ENCODE data around the gene HAGH. TPM values are rescaled to one million over a fixed set of nuclear protein-coding genes. Genes with fewer than 3 reads are reported as not detected.

HAGH gene
- total and polyA plus RNA-seq, 10 of the 15 experiments (the other 5 are each of a cell fraction or from before 2014, with no cell fraction given): 2.0 to 50.1 (median 22.4) TPM

DNA sequence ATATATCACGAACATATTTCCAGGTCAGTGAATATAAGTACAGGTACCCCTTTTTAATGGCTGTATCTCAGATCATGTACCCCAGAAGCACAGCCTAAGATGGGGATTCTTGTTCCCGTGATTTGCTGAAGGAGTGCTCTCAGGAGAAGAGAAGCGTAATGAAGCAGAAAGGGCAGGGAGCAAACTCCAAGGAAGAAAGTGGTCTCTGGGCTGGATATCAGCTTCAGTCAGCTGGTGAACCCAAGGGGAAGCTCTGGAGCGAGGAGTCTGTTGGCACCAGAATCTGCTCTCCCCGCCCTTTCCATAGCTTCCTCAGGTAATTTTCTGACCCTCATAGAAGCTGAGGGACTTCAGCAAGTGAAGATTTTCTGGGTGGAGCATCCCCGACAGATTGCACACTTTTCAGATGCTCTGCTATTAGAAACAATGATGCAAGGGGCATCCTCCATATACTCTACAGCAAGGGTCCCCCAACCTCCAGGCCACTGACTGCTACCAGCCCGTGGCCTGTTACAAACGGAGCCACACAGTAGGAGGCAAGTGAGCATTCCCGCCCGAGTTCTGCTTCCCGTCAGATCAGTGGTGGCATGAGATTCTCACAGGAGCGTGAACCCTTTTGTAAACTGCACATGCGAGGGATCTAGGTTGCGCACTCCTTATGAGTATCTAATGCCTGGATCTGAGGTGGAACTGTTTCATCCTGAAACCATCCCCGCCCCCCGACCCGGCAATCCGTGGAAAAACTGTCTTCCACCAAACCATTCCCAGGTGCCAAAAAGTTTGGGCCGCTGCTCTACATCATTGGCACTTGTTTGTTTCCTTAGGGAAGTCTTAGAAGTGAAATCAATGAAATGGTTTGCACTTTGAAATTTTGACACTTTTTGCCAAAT lies 4.8 kb upstream of the HAGH start:
- no TSS peak for BruUV-seq (replicated peaks)
- in situ Hi-C loops (cut with MboI) (no loop called here), intact Hi-C loops (cut with micrococcal nuclease; ENCODE audit: unreplicated experiment) (no loop called here)
- Histone ChIP-seq H3K9ac (ENCODE audit: control insufficient read depth, insufficient read depth, low read length) (no peak overlapping the region), H2AFZ (ENCODE audit: control insufficient read depth, low read depth, low read length) (no peak overlapping the region), H3K4me1 (ENCODE audit: control insufficient read depth, insufficient read depth, low read length) (peaks cover 4% of the 10 kb centered on the region; the same call in 1 of the 2 replicates), H3K79me2 (ENCODE audit: control insufficient read depth, insufficient read depth, low read length) (peaks cover 17% of the 10 kb centered on the region), H4K20me1 (ENCODE audit: control insufficient read depth, insufficient read depth) (no peaks in the 10 kb centered on the region), H3K27me3 (replicated peaks in 1 of 2; ENCODE audit: control insufficient read depth in 2 of 2, insufficient read depth in 2 of 2, low read length in 1 of 2) (no peaks in the 10 kb centered on the region), H3K36me3 (ENCODE audit: control insufficient read depth in 2 of 2, insufficient read depth in 2 of 2, low read length in 1 of 2) (no peaks in the 10 kb centered on the region), H3K27ac (ENCODE audit: control insufficient read depth, insufficient read depth) (no peak overlapping the region), H3K9me3 (replicated peaks; ENCODE audit: control insufficient read depth, insufficient read depth, low read length) (no peaks in the 10 kb centered on the region), H3K4me2 (ENCODE audit: control insufficient read depth, insufficient read depth) (no peak overlapping the region), H3K4me3 (no peak overlapping the region)
- SMC1A ChIA-PET (ENCODE audit: uncharacterized antibody, unreplicated experiment): no interaction called here
- CTCF ChIA-PET: no interaction called here
- ATAC-seq (no peak), DNase-seq (ENCODE audit: low read depth, low spot score) (no peak), FAIRE-seq (no peak)
- RAD21 ChIA-PET (ENCODE audit: unreplicated experiment): no interaction called here
- POLR2A ChIA-PET: no interaction called here
- WGBS (ENCODE audit: insufficient coverage, insufficient replicate concordance, low lambda C conversion rate, missing lambda C conversion rate): 81% methylated on average over 19 of the region's 19 CpGs
- TF ChIP-seq, protein P1, sequence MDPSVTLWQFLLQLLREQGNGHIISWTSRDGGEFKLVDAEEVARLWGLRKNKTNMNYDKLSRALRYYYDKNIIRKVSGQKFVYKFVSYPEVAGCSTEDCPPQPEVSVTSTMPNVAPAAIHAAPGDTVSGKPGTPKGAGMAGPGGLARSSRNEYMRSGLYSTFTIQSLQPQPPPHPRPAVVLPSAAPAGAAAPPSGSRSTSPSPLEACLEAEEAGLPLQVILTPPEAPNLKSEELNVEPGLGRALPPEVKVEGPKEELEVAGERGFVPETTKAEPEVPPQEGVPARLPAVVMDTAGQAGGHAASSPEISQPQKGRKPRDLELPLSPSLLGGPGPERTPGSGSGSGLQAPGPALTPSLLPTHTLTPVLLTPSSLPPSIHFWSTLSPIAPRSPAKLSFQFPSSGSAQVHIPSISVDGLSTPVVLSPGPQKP (IDR thresholded peaks at IDR 0.05; ENCODE audit: low read depth, low read length): no peak
- TF ChIP-seq GATAD2B (conservative IDR thresholded peaks at IDR 0.05; ENCODE audit: low read depth) (no peak), IRF4 (IDR thresholded peaks at IDR 0.05; ENCODE audit: low read depth, low read length) (no peak), SUPT20H (IDR thresholded peaks at IDR 0.05; ENCODE audit: borderline replicate concordance, control insufficient read depth, low read depth, low read length) (no peak), MEF2A (IDR thresholded peaks at IDR 0.05; ENCODE audit: insufficient read depth, low read depth, low read length) (no peak), ZNF217 (IDR thresholded peaks at IDR 0.05) (no peak), JUND (IDR thresholded peaks at IDR 0.05; ENCODE audit: low read depth, low read length) (no peak), SMC3 (IDR thresholded peaks at IDR 0.05; ENCODE audit: borderline replicate concordance, low read length) (no peak), RCOR1 (conservative IDR thresholded peaks at IDR 0.05; ENCODE audit: low read depth, low read length) (no peak), FOS (IDR thresholded peaks at IDR 0.05; ENCODE audit: borderline replicate concordance, extremely low read depth, insufficient read length) (no peak), SIN3A (IDR thresholded peaks at IDR 0.05; ENCODE audit: low read depth, low read length) (no peak), ZNF384 (IDR thresholded peaks at IDR 0.05; ENCODE audit: borderline replicate concordance, low read depth, low read length) (no peak)
- TF ChIP-seq, protein P2, sequence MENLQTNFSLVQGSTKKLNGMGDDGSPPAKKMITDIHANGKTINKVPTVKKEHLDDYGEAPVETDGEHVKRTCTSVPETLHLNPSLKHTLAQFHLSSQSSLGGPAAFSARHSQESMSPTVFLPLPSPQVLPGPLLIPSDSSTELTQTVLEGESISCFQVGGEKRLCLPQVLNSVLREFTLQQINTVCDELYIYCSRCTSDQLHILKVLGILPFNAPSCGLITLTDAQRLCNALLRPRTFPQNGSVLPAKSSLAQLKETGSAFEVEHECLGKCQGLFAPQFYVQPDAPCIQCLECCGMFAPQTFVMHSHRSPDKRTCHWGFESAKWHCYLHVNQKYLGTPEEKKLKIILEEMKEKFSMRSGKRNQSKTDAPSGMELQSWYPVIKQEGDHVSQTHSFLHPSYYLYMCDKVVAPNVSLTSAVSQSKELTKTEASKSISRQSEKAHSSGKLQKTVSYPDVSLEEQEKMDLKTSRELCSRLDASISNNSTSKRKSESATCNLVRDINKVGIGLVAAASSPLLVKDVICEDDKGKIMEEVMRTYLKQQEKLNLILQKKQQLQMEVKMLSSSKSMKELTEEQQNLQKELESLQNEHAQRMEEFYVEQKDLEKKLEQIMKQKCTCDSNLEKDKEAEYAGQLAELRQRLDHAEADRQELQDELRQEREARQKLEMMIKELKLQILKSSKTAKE (IDR thresholded peaks at IDR 0.05; ENCODE audit: low read depth, poor library complexity, severe bottlenecking): no peak
- TF ChIP-seq, protein P3, sequence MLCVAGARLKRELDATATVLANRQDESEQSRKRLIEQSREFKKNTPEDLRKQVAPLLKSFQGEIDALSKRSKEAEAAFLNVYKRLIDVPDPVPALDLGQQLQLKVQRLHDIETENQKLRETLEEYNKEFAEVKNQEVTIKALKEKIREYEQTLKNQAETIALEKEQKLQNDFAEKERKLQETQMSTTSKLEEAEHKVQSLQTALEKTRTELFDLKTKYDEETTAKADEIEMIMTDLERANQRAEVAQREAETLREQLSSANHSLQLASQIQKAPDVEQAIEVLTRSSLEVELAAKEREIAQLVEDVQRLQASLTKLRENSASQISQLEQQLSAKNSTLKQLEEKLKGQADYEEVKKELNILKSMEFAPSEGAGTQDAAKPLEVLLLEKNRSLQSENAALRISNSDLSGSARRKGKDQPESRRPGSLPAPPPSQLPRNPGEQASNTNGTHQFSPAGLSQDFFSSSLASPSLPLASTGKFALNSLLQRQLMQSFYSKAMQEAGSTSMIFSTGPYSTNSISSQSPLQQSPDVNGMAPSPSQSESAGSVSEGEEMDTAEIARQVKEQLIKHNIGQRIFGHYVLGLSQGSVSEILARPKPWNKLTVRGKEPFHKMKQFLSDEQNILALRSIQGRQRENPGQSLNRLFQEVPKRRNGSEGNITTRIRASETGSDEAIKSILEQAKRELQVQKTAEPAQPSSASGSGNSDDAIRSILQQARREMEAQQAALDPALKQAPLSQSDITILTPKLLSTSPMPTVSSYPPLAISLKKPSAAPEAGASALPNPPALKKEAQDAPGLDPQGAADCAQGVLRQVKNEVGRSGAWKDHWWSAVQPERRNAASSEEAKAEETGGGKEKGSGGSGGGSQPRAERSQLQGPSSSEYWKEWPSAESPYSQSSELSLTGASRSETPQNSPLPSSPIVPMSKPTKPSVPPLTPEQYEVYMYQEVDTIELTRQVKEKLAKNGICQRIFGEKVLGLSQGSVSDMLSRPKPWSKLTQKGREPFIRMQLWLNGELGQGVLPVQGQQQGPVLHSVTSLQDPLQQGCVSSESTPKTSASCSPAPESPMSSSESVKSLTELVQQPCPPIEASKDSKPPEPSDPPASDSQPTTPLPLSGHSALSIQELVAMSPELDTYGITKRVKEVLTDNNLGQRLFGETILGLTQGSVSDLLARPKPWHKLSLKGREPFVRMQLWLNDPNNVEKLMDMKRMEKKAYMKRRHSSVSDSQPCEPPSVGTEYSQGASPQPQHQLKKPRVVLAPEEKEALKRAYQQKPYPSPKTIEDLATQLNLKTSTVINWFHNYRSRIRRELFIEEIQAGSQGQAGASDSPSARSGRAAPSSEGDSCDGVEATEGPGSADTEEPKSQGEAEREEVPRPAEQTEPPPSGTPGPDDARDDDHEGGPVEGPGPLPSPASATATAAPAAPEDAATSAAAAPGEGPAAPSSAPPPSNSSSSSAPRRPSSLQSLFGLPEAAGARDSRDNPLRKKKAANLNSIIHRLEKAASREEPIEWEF (IDR thresholded peaks at IDR 0.05; ENCODE audit: insufficient replicate concordance, low read depth, low read length): no peak
